HepG2 (cell line): ENCODE data around the gene PIM3. TPM values are rescaled to one million over a fixed set of nuclear protein-coding genes. Genes with fewer than 3 reads are reported as not detected.

Source experiments
- CEBPZ ChIP-seq: IDR thresholded peaks from 2 replicates; pipeline ENCODE4 v1.6.1; 2012; ENCODE audit warnings: low read length, improper control_type of control experiment
- CHD2 ChIP-seq: IDR thresholded peaks from 2 replicates; pipeline ENCODE4 v1.6.1; 2011; ENCODE audit warnings: low read depth, low read length, improper control_type of control experiment
- FOXK2 ChIP-seq: fragments of 450-650 bp; IDR thresholded peaks from 2 replicates; pipeline ENCODE4 v1.6.1; 2016
- HNRNPUL1 ChIP-seq: fragments of 200-400 bp; formaldehyde crosslinking; IDR thresholded peaks from 2 replicates; pipeline ENCODE4 v1.6.1; 2017; ENCODE audit warnings: low read depth, mild to moderate bottlenecking, low read length, moderate library complexity
- JUNB ChIP-seq: sonication (generic); formaldehyde crosslinking; IDR thresholded peaks from 2 replicates; pipeline ENCODE4 v1.8.0; 2022; ENCODE audit warnings: missing genetic modification reagents, mild to moderate bottlenecking, borderline replicate concordance
- LCORL ChIP-seq, 2 experiments: fragments of 450-650 bp in 1 of 2; sonication (generic) in 1 of 2; formaldehyde crosslinking in 1 of 2; IDR thresholded peaks; 2 replicates each; pipeline versions ENCODE4 v1.5.0 to v1.6.1; 2017 to 2020; ENCODE audit warnings: antibody characterized with exemption in 1 of 2, missing genetic modification reagents in 1 of 2
- MATR3 ChIP-seq: sonication (generic); formaldehyde crosslinking; IDR thresholded peaks from 2 replicates; pipeline ENCODE4 v1.4.0; 2020; ENCODE audit warnings: missing genetic modification reagents
- NFKB2 ChIP-seq: sonication (generic); formaldehyde crosslinking; IDR thresholded peaks from 2 replicates; pipeline ENCODE4 v1.4.0; 2020; ENCODE audit warnings: missing genetic modification reagents, borderline replicate concordance
- PREB ChIP-seq: sonication (generic); formaldehyde crosslinking; IDR thresholded peaks from 2 replicates; pipeline ENCODE4 v1.4.0; 2020; ENCODE audit warnings: missing genetic modification reagents
- RARA ChIP-seq: IDR thresholded peaks from 2 replicates; pipeline ENCODE4 v1.6.1; 2016; ENCODE audit warnings: missing genetic modification reagents, missing compliant biosample characterization
- REPIN1 ChIP-seq: sonication (generic); formaldehyde crosslinking; IDR thresholded peaks from 2 replicates; pipeline ENCODE4 v1.8.0; 2022; ENCODE audit warnings: missing genetic modification reagents, low read depth, mild to moderate bottlenecking, borderline replicate concordance
- SIN3A ChIP-seq: IDR thresholded peaks from 2 replicates; pipeline ENCODE4 v1.6.1; 2011; ENCODE audit warnings: low read depth, mild to moderate bottlenecking, control low read depth, low read length, borderline replicate concordance
- SNAPC4 ChIP-seq: sonication (generic); formaldehyde crosslinking; IDR thresholded peaks from 2 replicates; pipeline ENCODE4 v1.4.0; 2020; ENCODE audit warnings: mild to moderate bottlenecking, missing genetic modification reagents
- UBTF ChIP-seq: sonication (generic); formaldehyde crosslinking; IDR thresholded peaks from 2 replicates; pipeline ENCODE4 v1.4.0; 2020; ENCODE audit warnings: mild to moderate bottlenecking, missing genetic modification reagents
- ZNF335 ChIP-seq: sonication (generic); formaldehyde crosslinking; IDR thresholded peaks from 2 replicates; pipeline ENCODE4 v1.4.0; 2020; ENCODE audit warnings: missing genetic modification reagents
- ZNF782 ChIP-seq: sonication (generic); formaldehyde crosslinking; IDR thresholded peaks from 2 replicates; pipeline ENCODE4 v1.4.0; 2020; ENCODE audit warnings: missing genetic modification reagents, mild to moderate bottlenecking, borderline replicate concordance
- polyA plus RNA-seq, 8 experiments: library from polyadenylated mRNA; depleted of rRNA in 3 of 8; stranded (reverse) in 7 of 8; unstranded in 1 of 8; fragments of >200 nt; fragmentation: Illumina TruSeq in 4 of 8; extraction: Trizol in 4 of 8; gene quantifications; 2 replicates each; pipeline versions ENCODE4 v1.2.1 to v1.2.3, GENCODE V29; 2011 to 2016; ENCODE audit warnings: low read depth in 4 of 8, missing spikeins in 1 of 8, mixed read lengths in 1 of 8; ENCODE audit not compliant: insufficient read depth in 1 of 8
- total RNA-seq, 5 experiments: library from RNA; depleted of rRNA; stranded (reverse); fragments of >200 nt; fragmentation: Illumina TruSeq; extraction: Trizol; gene quantifications; 2 replicates each; pipeline ENCODE4 v1.2.3, GENCODE V29; 2016; ENCODE audit warnings: low read depth in 1 of 5

PIM3 gene
- total and polyA plus RNA-seq, 2 of the 13 experiments (the other 11 are each of a cell fraction or from before 2014, with no cell fraction given): 21.6 to 31.2 TPM

- TF ChIP-seq CEBPZ (no peak), SNAPC4 (CRISPR knock-in tag) (no peak), FOXK2 (no peak), REPIN1 (CRISPR knock-in tag) (no peak), MATR3 (CRISPR knock-in tag) (no peak), CHD2 (peak; percentile 67; the same call in 1 of the 2 replicates), PREB (CRISPR knock-in tag) (no peak), ZNF782 (CRISPR knock-in tag) (no peak), SIN3A (peak; percentile 81), ZNF335 (CRISPR knock-in tag) (no peak; the same call in 1 of the 2 replicates), JUNB (CRISPR knock-in tag) (peak; percentile 94), NFKB2 (CRISPR knock-in tag) (peak; percentile 84; the same call in 1 of the 2 replicates), UBTF (CRISPR knock-in tag) (no peak; the same call in 1 of the 2 replicates), LCORL (IDR thresholded peaks at IDR 0.05) (no peak), LCORL (CRISPR knock-in tag; IDR thresholded peaks at IDR 0.05) (peak; percentile 93), RARA (CRISPR knock-in tag) (peak; percentile 87), HNRNPUL1 (no peak)
Measured at GRCh38 chr22:49970528-49971231, 10.1 kb downstream of the PIM3 start (continued).
